BJ (cell line): ENCODE data around the gene SFI1. TPM values are rescaled to one million over a fixed set of nuclear protein-coding genes. Genes with fewer than 3 reads are reported as not detected.

Source experiments
- CTCF ChIA-PET: fragments of 350-600 bp; formaldehyde crosslinking; extraction: SDS; loops from one replicate; lab custom pipeline; 2021; ENCODE audit warnings: antibody characterized with exemption, inconsistent platforms; lab: Yijun Ruan, JAX
- POLR2A ChIA-PET: fragments of 300-600 bp; sonication (Branson Sonifier 250); formaldehyde crosslinking; extraction: SDS; loops from one replicate; lab custom pipeline; 2021; ENCODE audit warnings: antibody characterized with exemption; lab: Charles Lee
- DNase-seq: peaks from one replicate; pipeline ENCODE4 v3.0.0-alpha.2; 2011; ENCODE audit warnings: low read depth
- H3K27me3 ChIP-seq: 2 replicates; pipeline ENCODE4 v1.6.0; 2011; ENCODE audit warnings: low read length; ENCODE audit not compliant: control insufficient read depth, insufficient read depth
- H3K36me3 ChIP-seq: 2 replicates; pipeline ENCODE4 v1.5.1; 2011; ENCODE audit warnings: low read length; ENCODE audit not compliant: control insufficient read depth, insufficient read depth
- H3K4me3 ChIP-seq: 2 replicates; pipeline ENCODE4 v1.5.1; 2011; ENCODE audit warnings: low read depth, mild to moderate bottlenecking, control low read depth, low read length
- polyA plus RNA-seq: library from polyadenylated mRNA; depleted of rRNA; stranded (reverse); fragments of >200 nt; gene quantifications from 2 replicates; pipeline ENCODE4 v1.2.3, GENCODE V29; 2011
- TF ChIP-seq, protein P1 (sequence below): IDR thresholded peaks from 2 replicates; pipeline ENCODE4 v1.5.1; 2011; ENCODE audit warnings: low read depth, mild to moderate bottlenecking, control low read depth, inconsistent platforms, low read length, moderate library complexity; ENCODE audit not compliant: insufficient read depth

Gene SFI1
- polyA plus RNA-seq, 1 experiment, result 7.1 TPM

DNA sequence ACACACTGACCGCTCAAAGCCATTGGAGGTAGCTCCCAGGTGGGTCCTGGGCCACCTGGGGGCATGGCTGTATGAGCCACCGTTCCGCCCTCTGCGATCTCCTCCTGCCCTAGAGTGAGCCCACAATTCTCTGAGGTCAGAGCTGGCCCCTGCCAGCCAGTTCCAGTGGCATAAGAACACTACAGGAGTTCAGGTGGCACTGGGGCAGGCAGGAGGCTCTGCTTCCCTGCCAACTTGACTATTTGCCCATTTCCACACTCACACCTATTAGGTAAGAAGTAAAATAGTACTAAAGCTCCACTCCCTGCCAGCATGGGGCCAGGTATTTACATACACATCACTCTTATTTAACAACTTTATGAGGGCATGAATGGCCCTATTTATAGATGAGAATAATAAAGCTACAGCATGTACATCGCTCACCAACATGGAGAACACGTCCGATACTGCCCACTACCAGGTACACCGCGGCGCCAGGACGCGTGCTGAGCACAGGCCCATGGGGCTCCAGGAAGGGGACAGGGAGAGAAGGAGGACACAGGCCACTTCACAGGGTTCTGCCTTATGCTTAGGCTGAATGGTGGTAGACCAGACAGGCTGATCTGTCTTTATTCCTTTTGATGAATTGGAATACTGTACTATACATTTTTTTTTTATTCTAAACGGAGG is 139.4 kb downstream of the SFI1 start:
- no peaks in the 10 kb centered on the region for H3K27me3 ChIP-seq
- ChIA-PET CTCF (interaction anchor here (0.9 to 12.2 kb wide), 3 partner anchors 77 to 184 kb away, joined by 3 to 156 read pairs (median 3); no protein-coding TSS in a partner anchor), POLR2A (no interaction called here)
- TF ChIP-seq, protein P1, sequence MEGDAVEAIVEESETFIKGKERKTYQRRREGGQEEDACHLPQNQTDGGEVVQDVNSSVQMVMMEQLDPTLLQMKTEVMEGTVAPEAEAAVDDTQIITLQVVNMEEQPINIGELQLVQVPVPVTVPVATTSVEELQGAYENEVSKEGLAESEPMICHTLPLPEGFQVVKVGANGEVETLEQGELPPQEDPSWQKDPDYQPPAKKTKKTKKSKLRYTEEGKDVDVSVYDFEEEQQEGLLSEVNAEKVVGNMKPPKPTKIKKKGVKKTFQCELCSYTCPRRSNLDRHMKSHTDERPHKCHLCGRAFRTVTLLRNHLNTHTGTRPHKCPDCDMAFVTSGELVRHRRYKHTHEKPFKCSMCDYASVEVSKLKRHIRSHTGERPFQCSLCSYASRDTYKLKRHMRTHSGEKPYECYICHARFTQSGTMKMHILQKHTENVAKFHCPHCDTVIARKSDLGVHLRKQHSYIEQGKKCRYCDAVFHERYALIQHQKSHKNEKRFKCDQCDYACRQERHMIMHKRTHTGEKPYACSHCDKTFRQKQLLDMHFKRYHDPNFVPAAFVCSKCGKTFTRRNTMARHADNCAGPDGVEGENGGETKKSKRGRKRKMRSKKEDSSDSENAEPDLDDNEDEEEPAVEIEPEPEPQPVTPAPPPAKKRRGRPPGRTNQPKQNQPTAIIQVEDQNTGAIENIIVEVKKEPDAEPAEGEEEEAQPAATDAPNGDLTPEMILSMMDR, result no peak
- no peak overlapping the region for H3K4me3 ChIP-seq
- no peak for DNase-seq
- peaks cover 2% of the 10 kb centered on the region; the same call in 1 of the 2 replicates for H3K36me3 ChIP-seq

DNA sequence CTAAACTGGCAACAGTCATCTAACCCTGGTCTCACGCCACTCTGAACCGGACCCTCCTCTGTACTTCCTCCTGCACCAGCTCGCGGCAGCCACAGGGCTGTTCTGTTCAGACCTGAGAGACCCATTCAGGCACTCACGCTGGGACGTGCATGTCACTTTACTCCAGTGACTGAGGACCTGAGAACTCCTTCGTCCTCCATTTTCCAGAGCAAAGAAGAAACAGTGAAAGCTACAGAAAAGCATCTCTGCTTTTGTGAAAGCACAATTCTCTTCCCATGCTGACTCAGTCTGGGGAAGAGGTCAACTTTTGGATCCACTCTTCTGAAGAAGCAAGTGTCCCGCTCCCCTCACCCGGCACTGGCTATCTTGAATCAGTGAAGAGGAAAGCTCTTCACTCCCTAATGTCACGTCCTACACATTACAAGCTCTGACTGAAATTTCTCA is 141.1 kb downstream of the SFI1 start:
- ChIA-PET CTCF (interaction anchor here (0.6 to 12.2 kb wide), 2 partner anchors 78 to 186 kb away, joined by 4 to 156 read pairs; no protein-coding TSS in a partner anchor), POLR2A (interaction anchor here (0.6 kb wide), 1 partner anchor 81 kb away, joined by 4 read pairs; no protein-coding TSS in a partner anchor)
- DNase-seq, result no peak
- Histone ChIP-seq H3K4me3 (no peak overlapping the region), H3K27me3 (no peaks in the 10 kb centered on the region), H3K36me3 (peaks cover 2% of the 10 kb centered on the region)
- TF ChIP-seq, protein P1, result no peak

DNA sequence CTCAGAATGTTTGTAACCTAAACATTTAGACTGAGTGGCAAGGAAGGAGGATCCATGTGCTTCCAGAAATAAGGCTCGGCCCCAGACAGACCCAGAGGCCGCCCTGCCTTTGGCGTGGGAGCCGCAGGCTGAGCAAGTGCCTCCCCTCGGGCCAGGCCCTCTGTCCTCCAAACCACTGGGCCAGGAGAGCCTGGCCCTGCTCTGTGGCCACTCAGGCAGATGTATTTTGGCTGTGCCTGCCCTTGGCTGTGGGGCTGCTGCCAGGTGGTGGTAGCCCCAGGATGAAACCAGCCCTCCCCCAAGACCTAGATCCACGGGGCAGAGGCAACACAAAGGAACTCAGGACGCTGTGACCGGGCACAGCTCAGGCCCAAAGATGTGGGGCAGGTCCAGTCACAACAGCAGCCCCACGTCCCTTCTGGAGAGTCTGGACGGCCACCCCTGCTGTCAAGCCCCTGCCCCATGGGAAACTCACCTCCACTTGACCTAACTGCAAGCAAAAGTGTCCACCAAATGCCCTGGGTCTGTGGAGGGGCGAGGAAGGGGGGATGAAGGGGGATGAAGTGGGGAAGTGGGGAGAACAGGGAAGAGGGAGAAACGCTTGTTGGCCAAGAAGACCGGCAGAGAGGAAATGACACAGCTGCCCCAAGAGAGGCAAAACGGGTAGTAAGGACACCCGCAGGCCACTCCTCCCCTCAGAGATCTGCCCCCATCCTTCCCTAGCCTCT is 141.7 kb downstream of the SFI1 start:
- no peak for DNase-seq
- Histone ChIP-seq H3K36me3 (peaks cover 2% of the 10 kb centered on the region), H3K4me3 (no peak overlapping the region), H3K27me3 (no peaks in the 10 kb centered on the region)
- ChIA-PET CTCF (interaction anchor here (0.6 to 12.2 kb wide), 2 partner anchors 79 to 187 kb away, joined by 4 to 156 read pairs; no protein-coding TSS in a partner anchor), POLR2A (no interaction called here)
- TF ChIP-seq, protein P1, result no peak

- POLR2A ChIA-PET, result no interaction called here
- CTCF ChIA-PET, result interaction anchor here (0.8 to 12.2 kb wide), 2 partner anchors 10 to 80 kb away, joined by 3 to 156 read pairs; no protein-coding TSS in a partner anchor
- TF ChIP-seq, protein P1, result no peak
- DNase-seq, result no peak
- peaks cover 2% of the 10 kb centered on the region for H3K36me3 ChIP-seq
- no peak overlapping the region for H3K4me3 ChIP-seq
- no peaks in the 10 kb centered on the region for H3K27me3 ChIP-seq
Observed at GRCh38 chr22:31639436-31640039, 143.2 kb downstream of the SFI1 start.
